ELR (cell line): ENCODE data around the gene ST8SIA6.

Experiments used
- DNase-seq: peaks from one replicate; pipeline ENCODE4 v3.0.0-alpha.2; 2015; ENCODE audit warnings: low read depth

ST8SIA6 gene

GRCh38 chr10:17385066-17385465 lies 69.3 kb downstream of the ST8SIA6 start:
- DNase-seq: no peak

GRCh38 chr10:17383801-17384555 lies 70.4 kb downstream of the ST8SIA6 start:
- no peak for DNase-seq

- no peak for DNase-seq
These were observed 72.8 kb downstream of the ST8SIA6 start for GRCh38 chr10:17381502-17382142.

- DNase-seq: no peak
These were observed 73.5 kb downstream of the ST8SIA6 start for GRCh38 chr10:17380888-17381287.

GRCh38 chr10:17380016-17380415 lies 74.4 kb downstream of the ST8SIA6 start:
- no peak for DNase-seq

- no peak for DNase-seq
These were observed 75.2 kb downstream of the ST8SIA6 start for GRCh38 chr10:17379151-17379690.

- peak; percentile 35 for DNase-seq
These were observed 78.3 kb downstream of the ST8SIA6 start for GRCh38 chr10:17375936-17376584.

- DNase-seq: peak; percentile 10
These were observed 85.6 kb downstream of the ST8SIA6 start for GRCh38 chr10:17368708-17369272.

- DNase-seq: no peak
These were observed 87.7 kb downstream of the ST8SIA6 start for GRCh38 chr10:17366705-17367104.

GRCh38 chr10:17365402-17365801 lies 89.0 kb downstream of the ST8SIA6 start:
- no peak for DNase-seq

GRCh38 chr10:17358461-17358860 lies 95.9 kb downstream of the ST8SIA6 start:
- DNase-seq: no peak

GRCh38 chr10:17357781-17358180 lies 96.6 kb downstream of the ST8SIA6 start:
- DNase-seq: no peak

- DNase-seq: no peak
These were observed 97.6 kb downstream of the ST8SIA6 start for GRCh38 chr10:17356820-17357219.

- peak; percentile 12 for DNase-seq
These were observed 99.6 kb downstream of the ST8SIA6 start for GRCh38 chr10:17354781-17355180.

GRCh38 chr10:17353568-17354300 lies 100.7 kb downstream of the ST8SIA6 start:
- DNase-seq: peak; percentile 74

GRCh38 chr10:17352583-17352982 lies 101.8 kb downstream of the ST8SIA6 start:
- DNase-seq: no peak

GRCh38 chr10:17351506-17351905 lies 102.9 kb downstream of the ST8SIA6 start:
- DNase-seq: no peak

GRCh38 chr10:17349717-17350116 lies 104.7 kb downstream of the ST8SIA6 start:
- DNase-seq: peak; percentile 44

- peak; percentile 91 for DNase-seq
These were observed 105.7 kb downstream of the ST8SIA6 start for GRCh38 chr10:17348501-17349349.

GRCh38 chr10:17348011-17348500 lies 106.3 kb downstream of the ST8SIA6 start:
- DNase-seq: no peak

GRCh38 chr10:17344206-17344605 lies 110.2 kb downstream of the ST8SIA6 start:
- DNase-seq: no peak
